Measurements from ENCODE around the gene GABRR2. TPM values are rescaled to one million over a fixed set of nuclear protein-coding genes. Genes with fewer than 3 reads are reported as not detected.

Gene GABRR2
- total and polyA plus RNA-seq, 2 of the 4 experiments (the other 2 are of a cell fraction) = 0.26 TPM; not detected in 1

DNA sequence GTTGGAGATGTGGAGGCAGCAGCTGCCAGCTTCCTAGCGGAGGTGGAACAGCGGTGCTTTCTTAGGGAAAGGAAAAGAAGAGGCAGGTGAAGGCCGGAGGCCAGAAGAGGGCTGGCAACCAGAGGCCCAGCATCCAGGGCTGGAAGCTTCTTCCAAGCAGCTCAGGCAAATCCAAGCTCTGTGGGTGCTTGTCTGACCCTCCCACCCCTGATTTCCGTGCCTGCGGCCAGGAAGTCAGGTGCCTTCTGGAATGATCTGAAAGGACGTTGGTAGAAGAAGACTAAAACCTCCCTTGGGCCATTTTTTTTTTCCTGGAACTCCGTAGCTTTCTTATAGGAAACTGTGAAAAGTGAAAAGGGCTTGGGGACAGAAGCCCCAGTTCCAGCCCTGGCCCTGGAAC, 64.9 kb downstream of the GABRR2 start:
- Histone ChIP-seq H3K18ac (ENCODE audit: low read depth, low read length) (no peak overlapping the region), H3K23ac (ENCODE audit: low read depth, low read length) (no peak overlapping the region), H3K27me3 (ENCODE audit: control insufficient read depth, insufficient read depth, low read length) (peaks cover 3% of the 10 kb centered on the region), H3K79me1 (ENCODE audit: low read depth in 1 of 2, low read length in 2 of 2) (no peaks in the 10 kb centered on the region), H3K27ac (ENCODE audit: insufficient read depth, low read length) (no peak overlapping the region), H3K36me3 (ENCODE audit: control insufficient read depth, insufficient read depth, low read length) (no peaks in the 10 kb centered on the region), H4K5ac (ENCODE audit: low read depth, low read length) (no peak overlapping the region), H3K9ac (ENCODE audit: low read depth, low read length) (no peak overlapping the region), H2BK15ac (ENCODE audit: low read depth, low read length) (no peak overlapping the region), H3K9me3 (ENCODE audit: control insufficient read depth, insufficient read depth, low read length) (no peaks in the 10 kb centered on the region), H3K4me2 (ENCODE audit: low read depth, low read length) (no peak overlapping the region), H3K56ac (ENCODE audit: extremely low read depth, insufficient read depth, low read length) (no peak overlapping the region), H3K9me1 (ENCODE audit: insufficient read depth, low read length) (no peaks in the 10 kb centered on the region), H3K4me3 (ENCODE audit: insufficient read depth, low read depth, low read length) (no peak overlapping the region), H2BK5ac (ENCODE audit: low read depth, low read length, poor library complexity, severe bottlenecking) (no peak overlapping the region), H3K4me1 (ENCODE audit: control insufficient read depth, insufficient read depth, low read length) (no peaks in the 10 kb centered on the region), H3K4ac (ENCODE audit: low read depth, low read length) (no peak overlapping the region), H2AK5ac (ENCODE audit: low read depth, low read length) (no peak overlapping the region), H2BK20ac (ENCODE audit: low read depth, low read length) (no peak overlapping the region), H4K8ac (ENCODE audit: low read depth in 2 of 2, low read length in 2 of 2) (no peak overlapping the region), H2AFZ (replicated peaks; ENCODE audit: low read length, poor library complexity) (no peak overlapping the region), H4K20me1 (ENCODE audit: insufficient read depth, low read length) (no peaks in the 10 kb centered on the region), H3K14ac (replicated peaks; ENCODE audit: low read depth, low read length) (no peak overlapping the region), H2BK120ac (ENCODE audit: low read depth, low read length) (no peak overlapping the region), H2AK9ac (replicated peaks; ENCODE audit: low read depth, low read length, poor library complexity) (no peak overlapping the region), H4K91ac (ENCODE audit: insufficient read depth, low read depth, low read length) (no peak overlapping the region)
- WGBS, 2 experiments (ENCODE audit: extremely low coverage in 2 of 2, insufficient read length in 1 of 2) = 100% methylated on average over 2 of the region's 7 CpGs; no CpG with 5 or more reads in 1 of the 2 experiments
- TF ChIP-seq CHD1 (IDR thresholded peaks at IDR 0.05; ENCODE audit: low read depth, low read length) (no peak), NFE2L2 (IDR thresholded peaks at IDR 0.05; ENCODE audit: low read depth, low read length) (no peak), RAD21 (IDR thresholded peaks at IDR 0.05; ENCODE audit: low read length) (no peak), BHLHE40 (IDR thresholded peaks at IDR 0.05; ENCODE audit: low read depth, low read length) (no peak), POLR2A (IDR thresholded peaks at IDR 0.05; ENCODE audit: low read depth, low read length) (no peak), USF2 (IDR thresholded peaks at IDR 0.05; ENCODE audit: low read depth, low read length) (no peak), SMC3 (IDR thresholded peaks at IDR 0.05; ENCODE audit: low read depth, low read length) (no peak)
- TF ChIP-seq, protein P1, sequence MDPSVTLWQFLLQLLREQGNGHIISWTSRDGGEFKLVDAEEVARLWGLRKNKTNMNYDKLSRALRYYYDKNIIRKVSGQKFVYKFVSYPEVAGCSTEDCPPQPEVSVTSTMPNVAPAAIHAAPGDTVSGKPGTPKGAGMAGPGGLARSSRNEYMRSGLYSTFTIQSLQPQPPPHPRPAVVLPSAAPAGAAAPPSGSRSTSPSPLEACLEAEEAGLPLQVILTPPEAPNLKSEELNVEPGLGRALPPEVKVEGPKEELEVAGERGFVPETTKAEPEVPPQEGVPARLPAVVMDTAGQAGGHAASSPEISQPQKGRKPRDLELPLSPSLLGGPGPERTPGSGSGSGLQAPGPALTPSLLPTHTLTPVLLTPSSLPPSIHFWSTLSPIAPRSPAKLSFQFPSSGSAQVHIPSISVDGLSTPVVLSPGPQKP (IDR thresholded peaks at IDR 0.05; ENCODE audit: borderline replicate concordance, low read depth, low read length) = no peak
- BruUV-seq (replicated peaks) = no TSS peak
- DNase-seq = no peak
- in situ Hi-C loops (cut with MboI; ENCODE audit: low sequenced_read_pairs) (no loop called here), dilution Hi-C loops (cut with HindIII; ENCODE audit: low sequenced_read_pairs, unreplicated experiment) (no loop called here), intact Hi-C loops (cut with micrococcal nuclease) (no loop called here)
- CTCF ChIA-PET = no interaction called here
- POLR2A ChIA-PET (ENCODE audit: unreplicated experiment) = no interaction called here
- no peak for ATAC-seq (ENCODE audit: low read depth)

Measured in IMR-90 (cell line).